ENCODE measurements around the gene SDR42E2. TPM values are rescaled to one million over a fixed set of nuclear protein-coding genes. Genes with fewer than 3 reads are reported as not detected.

Gene SDR42E2
- total and polyA plus RNA-seq, 10 of the 15 experiments (the other 5 are each of a cell fraction or from before 2014, with no cell fraction given), result 0.01 to 0.09 (median 0.08) TPM; not detected in 4

GRCh38 chr16:22188595-22189442 is 26.5 kb downstream of the SDR42E2 start (continued):
- TF ChIP-seq CEBPZ (IDR thresholded peaks at IDR 0.05; ENCODE audit: low read depth, low read length) (no peak), BCL11A (IDR thresholded peaks at IDR 0.05; ENCODE audit: low read depth, low read length) (no peak), ESRRA (IDR thresholded peaks at IDR 0.05; ENCODE audit: low read length) (no peak), ZNF274 (IDR thresholded peaks at IDR 0.05; ENCODE audit: insufficient read depth, insufficient read length) (no peak), SUPT20H (IDR thresholded peaks at IDR 0.05; ENCODE audit: borderline replicate concordance, control insufficient read depth, low read depth, low read length) (no peak), ZNF217 (IDR thresholded peaks at IDR 0.05) (peak; percentile 4; the same call in 1 of the 2 replicates), EED (IDR thresholded peaks at IDR 0.05; ENCODE audit: low read depth) (0 out of 2 replicates have a peak, but pooled peaks have one; percentile 31), MEF2B (IDR thresholded peaks at IDR 0.05; ENCODE audit: partially characterized antibody, poor library complexity, severe bottlenecking) (no peak), SMAD1 (IDR thresholded peaks at IDR 0.05; ENCODE audit: low read depth, partially characterized antibody) (no peak), USF2 (IDR thresholded peaks at IDR 0.05; ENCODE audit: borderline replicate concordance, low read depth, low read length) (no peak), MXI1 (IDR thresholded peaks at IDR 0.05; ENCODE audit: low read depth, low read length) (no peak), RBBP5 (conservative IDR thresholded peaks at IDR 0.05) (no peak), CBFB (IDR thresholded peaks at IDR 0.05; ENCODE audit: low read depth) (no peak), TAF1 (IDR thresholded peaks at IDR 0.05; ENCODE audit: borderline replicate concordance, low read depth, low read length) (no peak), HDAC6 (IDR thresholded peaks at IDR 0.05; ENCODE audit: unreplicated experiment) (no peak), ZNF207 (IDR thresholded peaks at IDR 0.05; ENCODE audit: borderline replicate concordance) (0 out of 2 replicates have a peak, but pooled peaks have one; percentile 43), JUND (IDR thresholded peaks at IDR 0.05; ENCODE audit: low read depth, low read length) (no peak), HCFC1 (IDR thresholded peaks at IDR 0.05; ENCODE audit: low read length) (no peak), MTA3 (IDR thresholded peaks at IDR 0.05; ENCODE audit: borderline replicate concordance, low read length) (no peak), ASH2L (IDR thresholded peaks at IDR 0.05; ENCODE audit: borderline replicate concordance, low read depth) (no peak), HDGF (IDR thresholded peaks at IDR 0.05) (no peak), HDAC2 (IDR thresholded peaks at IDR 0.05) (no peak), BRCA1 (IDR thresholded peaks at IDR 0.05; ENCODE audit: low read depth, low read length) (no peak), PBX3 (IDR thresholded peaks at IDR 0.05; ENCODE audit: insufficient replicate concordance, low read depth, low read length) (no peak), IKZF2 (IDR thresholded peaks at IDR 0.05) (peak; percentile 69 to 75), NFYA (IDR thresholded peaks at IDR 0.05; ENCODE audit: borderline replicate concordance, low read depth, low read length) (no peak), ATF7 (IDR thresholded peaks at IDR 0.05; ENCODE audit: low read depth) (no peak), RB1 (IDR thresholded peaks at IDR 0.05; ENCODE audit: borderline replicate concordance) (no peak)

Measured in GM12878 (cell line).